Thyroid gland (tissue), 4 donors: ENCODE results near the gene ZNF627.
"Not testable (repeated sequence)": the region's sequence is repeated elsewhere in the genome, so short reads cannot be mapped to it uniquely, and the experiment has no call there.

Source experiments
- POLR2A ChIP-seq, 2 donors: fragments of 450-650 bp; IDR thresholded peaks; one replicate each; pipeline ENCODE4 v1.6.1; 2017; ENCODE audit warnings: antibody characterized with exemption in 2 of 2, mild to moderate bottlenecking in 2 of 2, moderate library complexity in 1 of 2
- TF ChIP-seq, protein P1 (sequence below), 6 experiments: fragments of 200-600 bp in 3 of 6; fragments of 450-650 bp in 3 of 6; sonication (generic) in 3 of 6; IDR thresholded peaks; one replicate each; pipeline ENCODE4 v1.5.1; 2016 to 2019; ENCODE audit warnings: antibody characterized with exemption in 6 of 6, mild to moderate bottlenecking in 2 of 6, inconsistent platforms in 1 of 6, moderate library complexity in 1 of 6

DNA sequence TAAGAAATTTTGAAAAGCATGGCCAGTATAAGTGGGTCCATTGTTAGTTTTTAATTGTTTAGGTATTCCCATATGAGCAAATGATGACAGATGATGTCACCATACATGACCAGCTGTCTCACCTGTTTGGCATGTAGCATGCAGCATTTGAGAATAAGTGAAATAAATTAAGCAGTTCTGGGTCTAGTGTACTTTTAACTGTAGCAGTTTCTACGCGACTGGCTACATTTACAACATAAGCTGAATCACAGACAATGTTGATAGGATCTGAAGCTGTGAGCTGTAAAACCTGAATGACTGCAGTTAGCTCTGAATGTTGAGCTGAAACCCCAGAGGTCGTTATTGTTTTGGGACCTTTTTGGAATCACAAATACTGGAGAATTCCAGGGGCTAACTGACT lies 25.1 kb downstream of the ZNF627 start:
- TF ChIP-seq, protein P1, sequence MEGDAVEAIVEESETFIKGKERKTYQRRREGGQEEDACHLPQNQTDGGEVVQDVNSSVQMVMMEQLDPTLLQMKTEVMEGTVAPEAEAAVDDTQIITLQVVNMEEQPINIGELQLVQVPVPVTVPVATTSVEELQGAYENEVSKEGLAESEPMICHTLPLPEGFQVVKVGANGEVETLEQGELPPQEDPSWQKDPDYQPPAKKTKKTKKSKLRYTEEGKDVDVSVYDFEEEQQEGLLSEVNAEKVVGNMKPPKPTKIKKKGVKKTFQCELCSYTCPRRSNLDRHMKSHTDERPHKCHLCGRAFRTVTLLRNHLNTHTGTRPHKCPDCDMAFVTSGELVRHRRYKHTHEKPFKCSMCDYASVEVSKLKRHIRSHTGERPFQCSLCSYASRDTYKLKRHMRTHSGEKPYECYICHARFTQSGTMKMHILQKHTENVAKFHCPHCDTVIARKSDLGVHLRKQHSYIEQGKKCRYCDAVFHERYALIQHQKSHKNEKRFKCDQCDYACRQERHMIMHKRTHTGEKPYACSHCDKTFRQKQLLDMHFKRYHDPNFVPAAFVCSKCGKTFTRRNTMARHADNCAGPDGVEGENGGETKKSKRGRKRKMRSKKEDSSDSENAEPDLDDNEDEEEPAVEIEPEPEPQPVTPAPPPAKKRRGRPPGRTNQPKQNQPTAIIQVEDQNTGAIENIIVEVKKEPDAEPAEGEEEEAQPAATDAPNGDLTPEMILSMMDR (IDR thresholded peaks at IDR 0.05), result not testable (repeated sequence)
- TF ChIP-seq POLR2A (IDR thresholded peaks at IDR 0.05), result not testable (repeated sequence)
